Activated CD8-positive, alpha-beta memory T cell treated with anti-CD3 and anti-CD28 coated beads for 4 hours (primary cell): ENCODE data around the gene LAT.
"Not testable (repeated sequence)": the region's sequence is repeated elsewhere in the genome, so short reads cannot be mapped to it uniquely, and the experiment has no call there.

Experiments used
- DNase-seq, 2 donors: peaks; one replicate each; pipeline ENCODE4 v3.0.0-alpha.2; 2020; ENCODE audit warnings: low read depth in 2 of 2

LAT gene

GRCh38 chr16:28977703-28978662 lies 6.9 kb upstream of the LAT start:
- no peak for DNase-seq

DNA sequence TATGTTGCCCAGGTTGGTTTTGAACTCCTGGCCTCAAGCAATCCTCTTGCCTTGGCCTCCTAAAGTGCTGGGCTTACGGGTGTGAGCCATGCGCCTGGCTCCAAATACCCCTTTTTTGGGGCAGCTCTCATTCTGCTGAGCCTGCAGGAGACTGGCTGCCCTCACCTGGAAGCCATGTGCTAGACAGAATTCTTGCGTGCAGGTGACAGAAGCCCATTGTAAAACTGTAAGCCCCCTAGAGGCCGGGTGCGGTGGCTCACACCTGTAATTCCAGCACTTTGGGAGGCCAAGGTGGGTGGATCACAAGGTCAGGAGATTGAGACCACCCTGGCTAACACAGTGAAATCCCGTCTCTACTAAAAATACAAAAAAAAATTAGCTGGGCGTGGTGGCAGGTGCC lies 4.5 kb upstream of the LAT start:
- DNase-seq: not testable (repeated sequence)

DNA sequence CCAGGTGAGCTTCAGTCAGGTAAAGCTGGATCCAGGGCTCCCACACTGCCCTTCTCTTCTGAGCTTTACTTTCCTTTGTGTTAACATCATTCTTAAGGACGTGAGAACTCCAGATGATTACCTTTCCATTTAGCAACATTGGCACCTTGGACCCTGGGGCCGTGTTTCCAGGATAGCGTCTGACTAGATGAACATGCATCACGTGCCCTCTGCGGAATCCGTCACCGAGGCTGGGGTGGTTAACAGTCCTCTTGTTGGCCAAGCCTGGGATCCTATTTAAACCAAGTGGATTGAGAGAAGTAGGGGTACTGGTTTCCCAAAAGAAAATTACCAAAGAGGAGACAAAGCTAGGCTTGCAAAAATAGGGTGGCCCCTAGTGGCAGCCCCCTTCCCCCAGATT lies 3.9 kb upstream of the LAT start:
- DNase-seq: no peak

- no peak for DNase-seq
Observed at GRCh38 chr16:28981517-28981916, 3.3 kb upstream of the LAT start.

DNA sequence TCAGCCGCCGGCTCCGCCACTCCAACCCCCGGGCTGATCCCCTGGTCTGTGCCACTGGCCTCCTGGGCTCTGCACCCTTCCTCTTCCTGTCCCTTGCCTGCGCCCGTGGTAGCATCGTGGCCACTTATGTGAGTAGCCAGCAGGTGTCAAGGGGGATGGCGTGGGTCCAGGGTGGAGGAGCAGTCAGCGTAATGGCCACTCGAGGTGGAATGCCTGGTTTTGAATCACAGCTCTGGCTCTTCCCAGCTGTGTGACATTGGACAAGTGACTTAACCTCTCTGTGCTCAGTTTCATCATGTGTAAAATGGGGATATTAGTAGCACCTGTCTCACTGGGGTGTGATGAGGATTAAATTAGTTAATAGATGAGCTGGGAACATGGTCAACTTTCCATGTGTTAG lies 2.4 kb upstream of the LAT start:
- no peak for DNase-seq

- no peak for DNase-seq
Observed at GRCh38 chr16:28982949-28983348, 1.9 kb upstream of the LAT start.

- no peak for DNase-seq
Observed at GRCh38 chr16:28983644-28984043, 1.2 kb upstream of the LAT start.

DNA sequence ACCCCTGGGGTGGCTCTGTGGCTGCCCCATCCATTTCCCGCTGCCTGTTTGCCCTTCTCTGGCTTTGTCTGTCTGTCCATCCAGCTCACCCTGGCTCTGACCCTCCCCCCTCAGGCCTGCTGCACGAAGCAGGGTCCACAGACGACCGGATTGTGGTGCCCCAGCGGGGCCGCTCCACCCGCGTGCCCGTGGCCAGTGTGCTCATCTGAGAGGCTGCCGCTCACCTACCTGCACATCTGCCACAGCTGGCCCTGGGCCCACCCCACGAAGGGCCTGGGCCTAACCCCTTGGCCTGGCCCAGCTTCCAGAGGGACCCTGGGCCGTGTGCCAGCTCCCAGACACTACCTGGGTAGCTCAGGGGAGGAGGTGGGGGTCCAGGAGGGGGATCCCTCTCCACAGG lies 761 bp upstream of the LAT start:
- DNase-seq: no peak

GRCh38 chr16:28985211-28986041 lies 574 bp downstream of the LAT start:
- no peak for DNase-seq

DNA sequence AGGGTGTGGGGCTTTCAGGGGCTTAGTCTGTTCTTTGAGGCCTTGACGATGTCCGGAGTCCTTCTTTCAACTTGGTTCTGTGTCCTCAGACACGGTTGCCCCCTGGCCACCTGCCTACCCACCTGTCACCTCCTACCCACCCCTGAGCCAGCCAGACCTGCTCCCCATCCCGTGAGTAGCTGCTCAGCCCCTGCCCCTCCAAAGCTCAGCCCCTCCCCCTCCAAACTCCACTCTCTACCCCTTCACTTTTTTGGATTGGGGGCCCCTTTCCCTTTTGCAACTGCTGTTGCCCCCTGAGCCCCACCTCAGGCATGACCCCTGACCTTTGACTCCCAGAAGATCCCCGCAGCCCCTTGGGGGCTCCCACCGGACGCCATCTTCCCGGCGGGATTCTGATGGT lies 1.2 kb downstream of the LAT start:
- DNase-seq: no peak

DNA sequence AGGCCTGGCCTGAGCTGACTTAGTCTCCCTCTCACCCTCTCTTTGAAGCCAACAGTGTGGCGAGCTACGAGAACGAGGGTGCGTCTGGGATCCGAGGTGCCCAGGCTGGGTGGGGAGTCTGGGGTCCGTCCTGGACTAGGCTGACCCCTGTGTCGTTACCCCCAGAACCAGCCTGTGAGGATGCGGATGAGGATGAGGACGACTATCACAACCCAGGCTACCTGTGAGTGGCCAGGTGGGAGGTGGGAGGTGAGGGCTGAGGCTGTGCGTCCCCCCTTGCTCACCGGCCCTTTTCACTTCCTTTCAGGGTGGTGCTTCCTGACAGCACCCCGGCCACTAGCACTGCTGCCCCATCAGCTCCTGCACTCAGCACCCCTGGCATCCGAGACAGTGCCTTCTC lies 1.6 kb downstream of the LAT start:
- DNase-seq: no peak

DNA sequence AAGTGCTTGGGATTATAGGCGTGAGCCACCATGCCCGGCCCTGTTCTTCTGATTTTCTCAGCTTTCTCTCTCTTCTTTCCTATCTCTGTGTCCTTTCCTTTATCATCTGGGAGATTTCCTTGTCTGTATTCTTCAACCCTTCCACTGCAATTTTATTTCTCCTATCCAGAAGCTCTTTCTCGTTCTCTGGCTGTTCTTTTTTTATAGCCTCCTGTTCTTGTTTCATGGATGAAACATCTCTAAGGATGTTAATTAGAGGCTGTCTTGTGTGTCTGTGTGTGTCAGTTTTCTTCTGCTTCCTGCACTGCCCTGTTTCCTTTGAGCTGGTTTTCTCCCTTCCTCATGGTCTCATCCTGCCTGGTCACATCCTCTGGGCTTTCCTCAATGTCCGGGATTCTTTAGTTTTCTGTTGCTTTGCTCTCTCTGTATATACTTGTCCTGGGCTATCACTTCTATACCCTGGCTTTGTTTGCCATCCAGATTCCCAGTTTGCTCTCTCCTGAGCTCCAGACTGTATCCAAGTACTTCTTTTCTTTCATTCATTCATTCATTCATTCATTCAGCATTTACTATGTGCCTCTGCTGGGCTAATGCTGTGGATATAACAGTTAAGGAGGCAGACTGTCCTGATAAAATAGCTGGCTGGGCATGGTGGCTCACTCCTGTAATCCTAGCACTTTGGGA lies 2.5 kb downstream of the LAT start:
- no peak for DNase-seq

DNA sequence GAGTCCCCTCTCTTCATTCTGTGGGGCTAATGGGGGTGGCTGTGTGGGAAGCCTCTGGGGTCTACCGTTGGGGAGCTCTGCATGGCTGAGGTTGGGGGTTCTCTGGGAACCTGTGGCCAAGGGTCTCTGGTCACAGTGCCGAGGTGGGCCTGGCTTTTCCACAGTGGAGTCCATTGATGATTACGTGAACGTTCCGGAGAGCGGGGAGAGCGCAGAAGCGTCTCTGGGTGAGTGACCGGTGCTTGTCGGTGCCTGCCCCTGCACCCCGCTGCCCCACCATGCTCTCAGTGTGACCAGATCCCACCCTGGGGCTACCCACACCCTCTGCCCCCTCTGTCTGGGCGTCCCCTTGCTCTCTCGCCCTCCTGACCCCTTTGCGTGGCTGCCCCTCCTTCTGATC lies 4.5 kb downstream of the LAT start:
- DNase-seq: no peak

- peak; percentile 48 to 59 for DNase-seq
Observed at GRCh38 chr16:28990375-28991040, 5.7 kb downstream of the LAT start.

- no peak for DNase-seq
Observed at GRCh38 chr16:28991687-28992086, 6.8 kb downstream of the LAT start.

- no peak for DNase-seq
Observed at GRCh38 chr16:28992496-28992895, 7.6 kb downstream of the LAT start.

DNA sequence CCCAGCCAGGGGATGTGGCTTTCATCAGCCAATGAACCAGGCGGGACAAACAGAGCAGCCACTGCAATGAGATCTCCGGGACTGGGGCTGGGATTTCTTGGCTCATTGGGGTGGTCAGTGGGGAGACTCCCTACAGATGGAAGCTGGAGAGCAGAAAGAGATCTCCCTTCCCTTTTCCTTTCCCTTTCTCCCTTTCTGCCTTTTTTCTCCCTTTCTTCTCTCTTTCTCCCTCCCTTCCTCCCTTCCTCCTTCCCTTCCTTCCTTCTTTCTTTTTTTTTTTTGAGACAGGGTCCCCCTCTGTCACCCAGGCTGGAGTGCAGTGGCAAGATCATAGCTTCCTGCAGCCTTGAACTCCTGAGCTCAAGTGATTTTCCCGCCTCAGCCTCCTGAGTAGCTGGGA lies 14.0 kb downstream of the LAT start:
- DNase-seq: no peak

DNA sequence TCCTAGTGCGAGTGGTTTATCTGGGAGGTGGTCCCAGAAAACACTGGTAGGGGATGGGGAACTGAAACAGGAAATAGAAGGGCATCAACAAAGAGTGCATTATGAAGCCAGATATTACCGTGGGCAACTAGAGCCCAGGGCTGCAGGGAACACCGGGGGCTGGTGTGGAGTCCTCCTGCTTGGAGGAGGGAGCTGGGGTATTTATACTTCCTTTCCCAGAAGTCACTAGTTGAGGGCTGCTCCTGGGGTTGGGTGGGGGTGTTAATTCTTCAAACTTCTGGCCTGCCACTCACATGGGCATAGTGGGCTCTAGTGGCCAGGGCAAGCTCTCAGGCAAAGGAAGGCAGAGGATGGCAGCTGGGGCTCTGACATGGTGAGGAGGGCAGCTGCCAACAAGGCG lies 14.7 kb downstream of the LAT start:
- no peak for DNase-seq

- no peak for DNase-seq
Observed at GRCh38 chr16:29000019-29000418, 15.2 kb downstream of the LAT start.

- not testable (repeated sequence) for DNase-seq
Observed at GRCh38 chr16:29004496-29005139, 19.8 kb downstream of the LAT start.
